Loucy (cell line): Measurements from ENCODE around the gene IPO9.

Source experiments
- CTCF ChIP-seq: fragments of 200-600 bp; sonication (generic); conservative IDR thresholded peaks from 2 replicates; pipeline ENCODE4 v1.5.1; 2014; ENCODE audit warnings: mild to moderate bottlenecking, antibody characterized with exemption, low read length
- EZH2phosphoT487 ChIP-seq: fragments of 200-600 bp; IDR thresholded peaks from 2 replicates; pipeline ENCODE4 v1.6.1; 2018; ENCODE audit warnings: antibody characterized with exemption, mild to moderate bottlenecking, moderate library complexity, borderline replicate concordance

DNA sequence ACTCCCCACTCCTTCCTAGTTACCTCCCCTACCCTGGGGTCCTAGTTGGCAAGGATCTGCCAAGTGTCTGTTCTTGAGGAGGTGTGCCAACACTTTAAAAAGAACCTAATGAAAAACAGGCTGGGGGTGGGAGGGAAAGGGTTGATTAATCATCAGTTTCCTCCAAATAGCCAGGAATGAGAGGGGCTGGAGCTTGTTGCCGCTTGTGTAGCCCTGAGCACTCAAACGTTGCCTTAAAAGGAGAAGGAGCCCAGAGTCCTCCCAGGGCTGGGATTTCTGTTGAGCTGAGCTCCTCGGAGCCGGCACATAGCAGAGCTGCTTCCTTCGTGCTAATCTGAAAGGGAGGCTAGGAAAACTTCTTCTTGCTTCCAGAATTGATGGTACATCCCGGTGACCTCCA lies 75.6 kb downstream of the IPO9 start:
- TF ChIP-seq CTCF (no peak), EZH2phosphoT487 (no peak)
